Measurements from ENCODE around the gene MAGI2. TPM values are rescaled to one million over a fixed set of nuclear protein-coding genes. Genes with fewer than 3 reads are reported as not detected.

Gene MAGI2
- total RNA-seq, 1 donor from 2014 or later, result 5.8 TPM

DNA sequence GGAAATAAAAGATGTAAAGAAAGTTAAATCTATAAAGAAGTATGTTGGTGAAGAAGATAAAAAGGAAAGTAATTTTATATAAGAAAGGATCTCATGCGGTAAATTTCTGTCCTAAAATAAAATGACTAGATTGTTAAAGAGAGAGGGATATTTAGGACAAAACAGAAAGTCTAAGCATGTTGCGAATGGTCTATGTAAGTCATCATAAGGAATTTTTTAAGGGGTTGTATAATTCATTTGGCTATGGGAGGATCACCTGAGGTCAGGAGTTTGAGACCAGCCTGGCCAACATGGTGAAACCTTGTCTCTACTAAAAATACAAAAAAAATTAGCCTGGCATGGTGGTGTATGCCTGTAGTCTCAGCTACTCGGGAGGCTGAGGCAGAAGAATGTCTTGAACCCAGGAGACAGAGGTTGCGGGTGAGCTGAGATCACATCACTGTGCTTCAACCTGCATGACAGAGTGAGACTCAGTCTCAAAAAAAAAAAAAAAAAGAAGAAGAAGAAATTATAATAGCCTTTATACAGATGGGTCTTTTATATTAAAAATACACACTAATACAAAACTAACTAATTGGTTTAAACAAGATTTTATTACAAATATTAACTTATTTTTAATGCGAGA is 294.3 kb downstream of the MAGI2 start:
- Mint-ChIP-seq H3K27ac (ENCODE audit: unreplicated experiment) (no peak overlapping the region), H3K9me3 (ENCODE audit: low read depth) (peaks cover 9% of the 10 kb centered on the region), H3K27me3 (ENCODE audit: low read depth) (no peaks in the 10 kb centered on the region), H3K4me3 (ENCODE audit: unreplicated experiment) (no peak overlapping the region), H3K36me3 (ENCODE audit: low read depth) (no peaks in the 10 kb centered on the region), H3K4me1 (ENCODE audit: low read depth) (no peaks in the 10 kb centered on the region)
- DNase-seq (ENCODE audit: low spot score), result no peak
- TF ChIP-seq, protein P1, sequence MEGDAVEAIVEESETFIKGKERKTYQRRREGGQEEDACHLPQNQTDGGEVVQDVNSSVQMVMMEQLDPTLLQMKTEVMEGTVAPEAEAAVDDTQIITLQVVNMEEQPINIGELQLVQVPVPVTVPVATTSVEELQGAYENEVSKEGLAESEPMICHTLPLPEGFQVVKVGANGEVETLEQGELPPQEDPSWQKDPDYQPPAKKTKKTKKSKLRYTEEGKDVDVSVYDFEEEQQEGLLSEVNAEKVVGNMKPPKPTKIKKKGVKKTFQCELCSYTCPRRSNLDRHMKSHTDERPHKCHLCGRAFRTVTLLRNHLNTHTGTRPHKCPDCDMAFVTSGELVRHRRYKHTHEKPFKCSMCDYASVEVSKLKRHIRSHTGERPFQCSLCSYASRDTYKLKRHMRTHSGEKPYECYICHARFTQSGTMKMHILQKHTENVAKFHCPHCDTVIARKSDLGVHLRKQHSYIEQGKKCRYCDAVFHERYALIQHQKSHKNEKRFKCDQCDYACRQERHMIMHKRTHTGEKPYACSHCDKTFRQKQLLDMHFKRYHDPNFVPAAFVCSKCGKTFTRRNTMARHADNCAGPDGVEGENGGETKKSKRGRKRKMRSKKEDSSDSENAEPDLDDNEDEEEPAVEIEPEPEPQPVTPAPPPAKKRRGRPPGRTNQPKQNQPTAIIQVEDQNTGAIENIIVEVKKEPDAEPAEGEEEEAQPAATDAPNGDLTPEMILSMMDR (IDR thresholded peaks at IDR 0.05), result no peak

DNA sequence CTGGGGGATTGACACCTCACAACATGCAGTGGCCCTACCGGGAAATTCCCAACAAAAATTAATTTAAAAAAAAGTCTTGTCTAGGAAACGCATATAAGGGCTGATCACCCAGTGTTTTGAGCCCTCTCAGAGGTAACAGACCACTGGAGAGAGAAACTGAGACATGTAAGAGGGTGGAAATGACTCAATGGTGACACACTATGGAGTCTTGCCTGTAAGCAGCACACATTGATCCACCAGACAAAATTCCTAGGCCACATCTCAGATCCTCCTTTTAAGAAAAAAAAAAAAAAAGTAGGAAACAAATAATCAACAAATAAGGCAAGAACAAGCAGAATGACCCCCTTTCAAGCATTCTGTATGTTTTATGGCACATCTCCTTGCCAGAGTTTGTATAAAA is 296.2 kb downstream of the MAGI2 start:
- Mint-ChIP-seq H3K36me3 (ENCODE audit: low read depth) (no peaks in the 10 kb centered on the region), H3K9me3 (ENCODE audit: low read depth) (peaks cover 9% of the 10 kb centered on the region), H3K27me3 (ENCODE audit: low read depth) (peaks cover 1% of the 10 kb centered on the region), H3K27ac (ENCODE audit: unreplicated experiment) (no peak overlapping the region), H3K4me3 (ENCODE audit: unreplicated experiment) (no peak overlapping the region), H3K4me1 (ENCODE audit: low read depth) (no peaks in the 10 kb centered on the region)
- TF ChIP-seq, protein P1 (IDR thresholded peaks at IDR 0.05), result no peak
- DNase-seq (ENCODE audit: low spot score), result no peak

DNA sequence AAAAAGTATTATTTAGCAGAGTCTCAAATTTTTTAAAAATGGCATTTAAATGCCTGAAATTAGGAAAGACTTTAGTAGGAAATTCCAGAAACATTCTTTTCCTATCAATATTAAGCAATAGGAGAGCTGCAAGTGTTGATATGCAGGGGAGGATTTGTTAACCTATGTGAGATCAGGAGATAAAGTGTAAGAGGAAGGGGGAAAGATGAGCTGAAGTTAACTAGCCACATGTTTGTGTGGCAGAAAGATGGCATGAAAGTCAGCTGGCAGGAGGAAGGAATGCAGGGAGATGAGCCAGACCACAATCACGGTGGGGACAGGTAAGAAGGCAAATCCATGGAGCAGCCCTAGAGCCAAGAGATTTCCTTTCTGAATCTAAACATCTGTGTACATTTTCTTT is 303.6 kb downstream of the MAGI2 start:
- H3K36me3 Mint-ChIP-seq (ENCODE audit: low read depth), result no peaks in the 10 kb centered on the region
- no peak for DNase-seq (ENCODE audit: low spot score)
- no peaks in the 10 kb centered on the region for H3K9me3 Mint-ChIP-seq (ENCODE audit: low read depth)

DNA sequence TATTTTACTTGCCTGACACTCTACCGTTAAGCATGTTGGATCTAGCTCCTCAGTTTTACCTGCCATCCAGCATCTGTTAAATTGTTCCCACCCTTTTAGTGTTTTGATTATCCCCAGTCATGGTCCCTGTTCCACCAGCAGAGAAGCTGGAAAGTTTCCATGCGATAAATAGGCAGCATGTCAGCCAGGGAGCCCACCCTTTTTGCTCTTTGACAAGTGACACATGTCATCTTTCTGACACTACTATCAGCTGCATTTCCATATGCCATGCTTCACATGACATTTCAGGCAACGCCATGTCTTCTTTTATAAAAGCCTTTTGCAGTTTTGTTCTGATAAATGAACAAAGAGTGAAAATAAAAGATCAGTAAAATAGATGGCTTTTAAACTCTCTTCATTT is 310.8 kb downstream of the MAGI2 start:
- no peaks in the 10 kb centered on the region for H3K36me3 Mint-ChIP-seq (ENCODE audit: low read depth)
- H3K4me1 Mint-ChIP-seq (ENCODE audit: low read depth), result no peaks in the 10 kb centered on the region
- TF ChIP-seq, protein P1 (IDR thresholded peaks at IDR 0.05), result no peak
- DNase-seq (ENCODE audit: low spot score), result no peak
- H3K27me3 Mint-ChIP-seq (ENCODE audit: low read depth), result no peaks in the 10 kb centered on the region
- peaks cover 5% of the 10 kb centered on the region for H3K9me3 Mint-ChIP-seq (ENCODE audit: low read depth)
- H3K27ac Mint-ChIP-seq (ENCODE audit: unreplicated experiment), result no peak overlapping the region
- H3K4me3 Mint-ChIP-seq (ENCODE audit: unreplicated experiment), result no peak overlapping the region

More for the DNA sequence above, 303.6 kb downstream of the MAGI2 start:
- Mint-ChIP-seq H3K4me1 (ENCODE audit: low read depth) (peaks cover 2% of the 10 kb centered on the region), H3K27ac (ENCODE audit: unreplicated experiment) (no peak overlapping the region), H3K4me3 (ENCODE audit: unreplicated experiment) (no peak overlapping the region), H3K27me3 (ENCODE audit: low read depth) (peaks cover 2% of the 10 kb centered on the region)
- TF ChIP-seq, protein P1 (IDR thresholded peaks at IDR 0.05), result no peak

DNA sequence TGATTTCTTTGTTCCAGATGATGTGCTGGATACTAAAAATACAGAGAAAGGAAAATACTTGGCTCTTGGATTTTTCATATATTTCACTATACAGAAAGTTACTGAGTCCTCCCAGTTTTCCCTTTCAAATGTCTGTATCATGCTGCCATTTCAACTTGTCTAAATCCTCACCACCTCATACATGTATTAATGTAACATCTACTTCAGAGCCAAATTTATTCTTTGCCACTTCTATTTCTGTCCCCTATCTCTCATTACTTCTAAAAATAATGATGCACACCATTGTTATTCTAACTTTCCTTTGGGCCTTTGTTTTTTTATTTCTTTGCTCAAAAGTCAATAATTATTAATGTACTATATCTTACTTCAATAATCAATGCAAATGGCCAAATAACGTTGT is 312.2 kb downstream of the MAGI2 start:
- DNase-seq (ENCODE audit: low spot score), result no peak
- no peak overlapping the region for H3K4me3 Mint-ChIP-seq (ENCODE audit: unreplicated experiment)
- no peaks in the 10 kb centered on the region for H3K36me3 Mint-ChIP-seq (ENCODE audit: low read depth)
- no peaks in the 10 kb centered on the region for H3K27me3 Mint-ChIP-seq (ENCODE audit: low read depth)
- H3K27ac Mint-ChIP-seq (ENCODE audit: unreplicated experiment), result no peak overlapping the region
- TF ChIP-seq, protein P1 (IDR thresholded peaks at IDR 0.05), result no peak
- no peaks in the 10 kb centered on the region for H3K4me1 Mint-ChIP-seq (ENCODE audit: low read depth)
- H3K9me3 Mint-ChIP-seq (ENCODE audit: low read depth), result peaks cover 6% of the 10 kb centered on the region

All from chondrocyte (in vitro differentiated cells).